ENCODE measurements around the gene TNRC18. TPM values are rescaled to one million over a fixed set of nuclear protein-coding genes. Genes with fewer than 3 reads are reported as not detected.

TNRC18 gene
- polyA plus RNA-seq, 1 of the 3 experiments (the other 2 are of a cell fraction) = 34.4 TPM

- Histone ChIP-seq H3K27ac (ENCODE audit: low read depth in 2 of 2, low read length in 1 of 2) (peak overlapping the region in 1 of 2 experiments; percentile 56; a peak in 2 of 4 replicates), H3K36me3 (replicated peaks in 1 of 2; ENCODE audit: control insufficient read depth in 1 of 2, insufficient read depth in 2 of 2, low read length in 1 of 2) (peaks cover 50 to 56% of the 10 kb centered on the region in 2 experiments), H3K9me2 (no peaks in the 10 kb centered on the region), H3K9ac (no peak overlapping the region), H3K4me2 (no peak overlapping the region), H3K4me3 (ENCODE audit: low read depth in 2 of 2, low read length in 1 of 2) (peak overlapping the region in 1 of 2 experiments; percentile 20; a peak in 1 of 4 replicates), H3F3A (replicated peaks; ENCODE audit: insufficient read depth) (peaks cover 4% of the 10 kb centered on the region), H3K79me2 (ENCODE audit: insufficient read depth) (peaks cover 88% of the 10 kb centered on the region), H3K4me1 (ENCODE audit: control insufficient read depth in 1 of 2, insufficient read depth in 2 of 2, low read depth in 1 of 2, low read length in 1 of 2) (peaks cover 12 to 15% of the 10 kb centered on the region in 2 experiments; a peak in 2 of 4 replicates), H4K20me1 (ENCODE audit: insufficient read depth) (peaks cover 60% of the 10 kb centered on the region), H2AFZ (ENCODE audit: low read depth) (no peak overlapping the region), H3K27me3 (ENCODE audit: insufficient read depth) (no peaks in the 10 kb centered on the region), H3K9me3 (no peaks in the 10 kb centered on the region)
- peak; percentile 99 for DNase-seq
- CTCF ChIA-PET = interaction anchor here (0.5 to 8.3 kb wide), 13 partner anchors 9 to 338 kb away, joined by 3 to 94 read pairs (median 3); partner anchors contain the start of gene TNRC18
- no peak for TF ChIP-seq GABPA (IDR thresholded peaks at IDR 0.05; ENCODE audit: low read depth)
- TF ChIP-seq CHD2 (IDR thresholded peaks at IDR 0.05; ENCODE audit: low read length, partially characterized antibody) = peak; percentile 84
- no peak for TF ChIP-seq FOSL2 (IDR thresholded peaks at IDR 0.05; ENCODE audit: borderline replicate concordance, low read depth)
- TF ChIP-seq RFX5 (IDR thresholded peaks at IDR 0.05; ENCODE audit: low read length) = peak; percentile 76; the same call in 1 of the 2 replicates
- TF ChIP-seq FOXJ3 (CRISPR knock-in tag; IDR thresholded peaks at IDR 0.05) = peak; percentile 86
- TF ChIP-seq USF1 (IDR thresholded peaks at IDR 0.05; ENCODE audit: borderline replicate concordance, low read depth) = no peak
- peak; percentile 87 for TF ChIP-seq MXI1 (IDR thresholded peaks at IDR 0.05; ENCODE audit: low read depth, low read length)
- peak; percentile 33; the same call in 1 of the 2 replicates for TF ChIP-seq PBX3 (IDR thresholded peaks at IDR 0.05)
- peak; percentile 90 for TF ChIP-seq RCOR1 (IDR thresholded peaks at IDR 0.05; ENCODE audit: low read length)
- peak; percentile 61 for TF ChIP-seq TCF12 (IDR thresholded peaks at IDR 0.05)
- peak in 1 of 2 experiments; percentile 83; a peak in 2 of 4 replicates for TF ChIP-seq EP300 (IDR thresholded peaks at IDR 0.05; ENCODE audit: borderline replicate concordance in 1 of 2, low read depth in 1 of 2, low read length in 1 of 2)
- TF ChIP-seq GATA2 (CRISPR knock-in tag; IDR thresholded peaks at IDR 0.05) = no peak
- TF ChIP-seq RAD21 (IDR thresholded peaks at IDR 0.05; ENCODE audit: low read length) = 0 out of 2 replicates have a peak, but pooled peaks have one; percentile 15
- 60% methylated on average over 17 of the region's 17 CpGs for WGBS (ENCODE audit: low lambda C conversion rate)
- POLR2A ChIA-PET = interaction anchor here (0.8 to 2.1 kb wide), 6 partner anchors 9 to 114 kb away, joined by 3 to 10 read pairs (median 4); partner anchors contain the start of gene TNRC18
Observed at GRCh38 chr7:5354460-5355232, 69.0 kb downstream of the TNRC18 start.

DNA sequence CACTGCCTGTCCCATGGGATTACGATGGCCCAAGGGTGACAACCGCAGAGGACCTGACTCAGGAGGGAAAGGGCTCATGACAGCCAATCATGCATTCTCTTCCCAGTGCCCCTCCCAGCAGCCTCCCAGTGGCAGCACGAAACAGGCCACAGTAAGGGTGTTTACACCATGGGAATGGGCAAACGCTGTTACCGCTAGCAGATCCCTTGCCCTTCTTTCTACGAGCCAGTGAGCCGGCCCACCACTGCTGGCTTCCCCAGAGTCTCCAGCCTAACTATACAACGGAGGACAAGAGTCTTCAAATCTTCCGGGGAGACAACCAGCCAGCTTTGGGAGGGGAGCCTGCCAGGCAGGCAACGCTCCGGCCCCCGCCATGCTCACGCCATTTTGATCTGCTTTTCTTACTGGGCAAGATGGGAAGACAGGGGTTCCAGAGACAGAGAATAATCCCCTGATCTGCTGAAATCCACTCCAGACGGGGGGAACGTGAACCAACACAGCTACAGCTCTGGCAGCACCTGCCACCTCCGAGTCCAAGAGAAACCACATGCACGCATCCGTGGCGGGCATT is 71.1 kb downstream of the TNRC18 start:
- Histone ChIP-seq H3K9me2 (no peaks in the 10 kb centered on the region), H3K9me3 (no peaks in the 10 kb centered on the region), H3K4me3 (ENCODE audit: low read depth in 2 of 2, low read length in 1 of 2) (no peak overlapping the region), H3K27ac (ENCODE audit: low read depth in 2 of 2, low read length in 1 of 2) (no peak overlapping the region), H3K4me2 (no peak overlapping the region), H3K9ac (no peak overlapping the region), H3K79me2 (ENCODE audit: insufficient read depth) (peaks cover 94% of the 10 kb centered on the region), H4K20me1 (ENCODE audit: insufficient read depth) (peaks cover 68% of the 10 kb centered on the region), H3F3A (replicated peaks; ENCODE audit: insufficient read depth) (peaks cover 4% of the 10 kb centered on the region), H3K4me1 (ENCODE audit: control insufficient read depth in 1 of 2, insufficient read depth in 2 of 2, low read depth in 1 of 2, low read length in 1 of 2) (peaks cover 12 to 15% of the 10 kb centered on the region in 2 experiments; a peak in 2 of 4 replicates), H3K27me3 (ENCODE audit: insufficient read depth) (no peaks in the 10 kb centered on the region), H3K36me3 (replicated peaks in 1 of 2; ENCODE audit: control insufficient read depth in 1 of 2, insufficient read depth in 2 of 2, low read length in 1 of 2) (peaks cover 42 to 44% of the 10 kb centered on the region in 2 experiments), H2AFZ (ENCODE audit: low read depth) (no peak overlapping the region)
- DNase-seq = no peak
- ChIA-PET CTCF (interaction anchor here (1.9 to 8.3 kb wide), 4 partner anchors 14 to 142 kb away, joined by 7 to 94 read pairs (median 22); no protein-coding TSS in a partner anchor), POLR2A (no interaction called here)
- 96% methylated on average over 19 of the region's 19 CpGs for WGBS (ENCODE audit: low lambda C conversion rate)
- TF ChIP-seq MXI1 (IDR thresholded peaks at IDR 0.05; ENCODE audit: low read depth, low read length) (no peak), RFX5 (IDR thresholded peaks at IDR 0.05; ENCODE audit: low read length) (no peak), ELF1 (IDR thresholded peaks at IDR 0.05) (no peak)
- TF ChIP-seq, protein P1, sequence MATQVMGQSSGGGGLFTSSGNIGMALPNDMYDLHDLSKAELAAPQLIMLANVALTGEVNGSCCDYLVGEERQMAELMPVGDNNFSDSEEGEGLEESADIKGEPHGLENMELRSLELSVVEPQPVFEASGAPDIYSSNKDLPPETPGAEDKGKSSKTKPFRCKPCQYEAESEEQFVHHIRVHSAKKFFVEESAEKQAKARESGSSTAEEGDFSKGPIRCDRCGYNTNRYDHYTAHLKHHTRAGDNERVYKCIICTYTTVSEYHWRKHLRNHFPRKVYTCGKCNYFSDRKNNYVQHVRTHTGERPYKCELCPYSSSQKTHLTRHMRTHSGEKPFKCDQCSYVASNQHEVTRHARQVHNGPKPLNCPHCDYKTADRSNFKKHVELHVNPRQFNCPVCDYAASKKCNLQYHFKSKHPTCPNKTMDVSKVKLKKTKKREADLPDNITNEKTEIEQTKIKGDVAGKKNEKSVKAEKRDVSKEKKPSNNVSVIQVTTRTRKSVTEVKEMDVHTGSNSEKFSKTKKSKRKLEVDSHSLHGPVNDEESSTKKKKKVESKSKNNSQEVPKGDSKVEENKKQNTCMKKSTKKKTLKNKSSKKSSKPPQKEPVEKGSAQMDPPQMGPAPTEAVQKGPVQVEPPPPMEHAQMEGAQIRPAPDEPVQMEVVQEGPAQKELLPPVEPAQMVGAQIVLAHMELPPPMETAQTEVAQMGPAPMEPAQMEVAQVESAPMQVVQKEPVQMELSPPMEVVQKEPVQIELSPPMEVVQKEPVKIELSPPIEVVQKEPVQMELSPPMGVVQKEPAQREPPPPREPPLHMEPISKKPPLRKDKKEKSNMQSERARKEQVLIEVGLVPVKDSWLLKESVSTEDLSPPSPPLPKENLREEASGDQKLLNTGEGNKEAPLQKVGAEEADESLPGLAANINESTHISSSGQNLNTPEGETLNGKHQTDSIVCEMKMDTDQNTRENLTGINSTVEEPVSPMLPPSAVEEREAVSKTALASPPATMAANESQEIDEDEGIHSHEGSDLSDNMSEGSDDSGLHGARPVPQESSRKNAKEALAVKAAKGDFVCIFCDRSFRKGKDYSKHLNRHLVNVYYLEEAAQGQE (IDR thresholded peaks at IDR 0.05; ENCODE audit: low read depth, low read length) = no peak
- TF ChIP-seq, protein P2, sequence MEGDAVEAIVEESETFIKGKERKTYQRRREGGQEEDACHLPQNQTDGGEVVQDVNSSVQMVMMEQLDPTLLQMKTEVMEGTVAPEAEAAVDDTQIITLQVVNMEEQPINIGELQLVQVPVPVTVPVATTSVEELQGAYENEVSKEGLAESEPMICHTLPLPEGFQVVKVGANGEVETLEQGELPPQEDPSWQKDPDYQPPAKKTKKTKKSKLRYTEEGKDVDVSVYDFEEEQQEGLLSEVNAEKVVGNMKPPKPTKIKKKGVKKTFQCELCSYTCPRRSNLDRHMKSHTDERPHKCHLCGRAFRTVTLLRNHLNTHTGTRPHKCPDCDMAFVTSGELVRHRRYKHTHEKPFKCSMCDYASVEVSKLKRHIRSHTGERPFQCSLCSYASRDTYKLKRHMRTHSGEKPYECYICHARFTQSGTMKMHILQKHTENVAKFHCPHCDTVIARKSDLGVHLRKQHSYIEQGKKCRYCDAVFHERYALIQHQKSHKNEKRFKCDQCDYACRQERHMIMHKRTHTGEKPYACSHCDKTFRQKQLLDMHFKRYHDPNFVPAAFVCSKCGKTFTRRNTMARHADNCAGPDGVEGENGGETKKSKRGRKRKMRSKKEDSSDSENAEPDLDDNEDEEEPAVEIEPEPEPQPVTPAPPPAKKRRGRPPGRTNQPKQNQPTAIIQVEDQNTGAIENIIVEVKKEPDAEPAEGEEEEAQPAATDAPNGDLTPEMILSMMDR (IDR thresholded peaks at IDR 0.05) = no peak

All from SK-N-SH (cell line).